BLaER1 (cell line): ENCODE measurements around the gene AUP1.
A peak's percentile ranks its signal among the peaks of the same experiment; 100 is the strongest.

Experiments
- H3K27ac ChIP-seq: shearing (Covaris generic); formaldehyde crosslinking; 2 replicates; pipeline ENCODE4 v1.8.1; 2022
- H3K27me3 ChIP-seq: shearing (Covaris generic); formaldehyde crosslinking; 2 replicates; pipeline ENCODE4 v1.8.1; 2022
- H3K36me3 ChIP-seq: shearing (Covaris generic); formaldehyde crosslinking; 2 replicates; pipeline ENCODE4 v1.8.1; 2022
- H3K4me1 ChIP-seq: shearing (Covaris generic); formaldehyde crosslinking; 2 replicates; pipeline ENCODE4 v1.8.1; 2022
- H3K4me2 ChIP-seq: shearing (Covaris generic); formaldehyde crosslinking; 2 replicates; pipeline ENCODE4 v1.8.1; 2022
- H3K4me3 ChIP-seq: shearing (Covaris generic); formaldehyde crosslinking; 2 replicates; pipeline ENCODE4 v1.8.1; 2022
- H3K9ac ChIP-seq: shearing (Covaris generic); formaldehyde crosslinking; 2 replicates; pipeline ENCODE4 v1.8.1; 2022
- H3K9me3 ChIP-seq: shearing (Covaris generic); formaldehyde crosslinking; 2 replicates; pipeline ENCODE4 v1.8.1; 2022
- H4K20me1 ChIP-seq: shearing (Covaris generic); formaldehyde crosslinking; 2 replicates; pipeline ENCODE4 v1.8.1; 2022
- Cebpa-rat ChIP-seq: shearing (Covaris generic); IDR thresholded peaks from 2 replicates; pipeline ENCODE4 v1.8.1; 2022

AUP1 gene

GRCh38 chr2:74507926-74508520 lies 21.5 kb downstream of the AUP1 start:
- TF ChIP-seq Cebpa-rat = no peak
- Histone ChIP-seq H3K9me3 (0 out of 2 replicates have a peak, but pooled peaks cover 2% of the 10 kb centered on the region), H3K36me3 (peaks cover 15% of the 10 kb centered on the region), H4K20me1 (peaks cover 15% of the 10 kb centered on the region; the same call in 1 of the 2 replicates), H3K27me3 (peaks cover 81% of the 10 kb centered on the region), H3K4me2 (peak overlapping the region; percentile 95), H3K4me3 (peak overlapping the region; percentile 82), H3K9ac (peak overlapping the region; percentile 98), H3K4me1 (peaks cover 33% of the 10 kb centered on the region), H3K27ac (peak overlapping the region; percentile 99)

- Histone ChIP-seq H4K20me1 (0 out of 2 replicates have a peak, but pooled peaks cover 13% of the 10 kb centered on the region), H3K27ac (peak within 1 kb of the TSS; percentile 99), H3K9me3 (no peaks in the 10 kb centered on the region), H3K4me1 (peaks cover 39% of the 10 kb centered on the region), H3K9ac (peak within 1 kb of the TSS; percentile 98), H3K36me3 (peaks cover 15% of the 10 kb centered on the region), H3K4me3 (peak within 1 kb of the TSS; percentile 82), H3K4me2 (peak within 1 kb of the TSS; percentile 95), H3K27me3 (peaks cover 81% of the 10 kb centered on the region)
- TF ChIP-seq Cebpa-rat = no peak; the same call in 1 of the 2 replicates
Measured at GRCh38 chr2:74507145-74507925, 22.2 kb downstream of the AUP1 start, which contains the start of gene PCGF1. Gene PCGF1 (minus strand): TSS chr2:74507695. CDS start chr2:74507668, 27 bp downstream.

- 0 out of 2 replicates have a peak overlapping the region, but pooled peaks have one; percentile 3 for H3K9ac ChIP-seq
- peaks cover 15% of the 10 kb centered on the region for H3K36me3 ChIP-seq
- H3K4me2 ChIP-seq = peak overlapping the region; percentile 76
- no peaks in the 10 kb centered on the region for H3K9me3 ChIP-seq
- no peak overlapping the region for H3K4me3 ChIP-seq
- H3K27ac ChIP-seq = no peak overlapping the region
- H3K27me3 ChIP-seq = peaks cover 81% of the 10 kb centered on the region
- H3K4me1 ChIP-seq = peaks cover 39% of the 10 kb centered on the region
- peaks cover 27% of the 10 kb centered on the region for H4K20me1 ChIP-seq
- no peak for TF ChIP-seq Cebpa-rat
Measured at GRCh38 chr2:74505448-74506246, 23.9 kb downstream of the AUP1 start.

GRCh38 chr2:74504591-74504990 lies 24.9 kb downstream of the AUP1 start:
- H3K4me2 ChIP-seq = no peak overlapping the region
- peaks cover 37% of the 10 kb centered on the region for H4K20me1 ChIP-seq
- no peak overlapping the region for H3K9ac ChIP-seq
- H3K4me1 ChIP-seq = peaks cover 39% of the 10 kb centered on the region
- H3K27me3 ChIP-seq = peaks cover 81% of the 10 kb centered on the region
- H3K9me3 ChIP-seq = no peaks in the 10 kb centered on the region
- no peak overlapping the region for H3K4me3 ChIP-seq
- no peak for TF ChIP-seq Cebpa-rat
- H3K36me3 ChIP-seq = peaks cover 15% of the 10 kb centered on the region
- no peak overlapping the region for H3K27ac ChIP-seq

- H4K20me1 ChIP-seq = peaks cover 45% of the 10 kb centered on the region
- no peak overlapping the region; the same call in 1 of the 2 replicates for H3K4me2 ChIP-seq
- H3K27ac ChIP-seq = no peak overlapping the region
- no peak for TF ChIP-seq Cebpa-rat
- no peak overlapping the region for H3K9ac ChIP-seq
- H3K4me1 ChIP-seq = peaks cover 39% of the 10 kb centered on the region
- H3K27me3 ChIP-seq = peaks cover 81% of the 10 kb centered on the region
- no peak overlapping the region for H3K4me3 ChIP-seq
- H3K9me3 ChIP-seq = no peaks in the 10 kb centered on the region
- peaks cover 15% of the 10 kb centered on the region for H3K36me3 ChIP-seq
Measured at GRCh38 chr2:74503506-74504475, 25.7 kb downstream of the AUP1 start.

GRCh38 chr2:74502720-74503505 lies 26.6 kb downstream of the AUP1 start:
- Histone ChIP-seq H3K4me2 (no peak overlapping the region; the same call in 1 of the 2 replicates), H3K9ac (no peak overlapping the region), H3K4me3 (no peak overlapping the region)

GRCh38 chr2:74502147-74502719 lies 27.3 kb downstream of the AUP1 start:
- peaks cover 88% of the 10 kb centered on the region for H3K27me3 ChIP-seq
- H3K9ac ChIP-seq = no peak overlapping the region
- no peak overlapping the region for H3K4me3 ChIP-seq
- peaks cover 31% of the 10 kb centered on the region for H3K4me1 ChIP-seq
- peaks cover 15% of the 10 kb centered on the region for H3K36me3 ChIP-seq
- no peak overlapping the region for H3K27ac ChIP-seq
- H4K20me1 ChIP-seq = peaks cover 61% of the 10 kb centered on the region
- no peak overlapping the region for H3K4me2 ChIP-seq
- H3K9me3 ChIP-seq = no peaks in the 10 kb centered on the region; the same call in 1 of the 2 replicates
- no peak for TF ChIP-seq Cebpa-rat

More at GRCh38 chr2:74502720-74503505, 26.6 kb downstream of the AUP1 start:
- H3K9me3 ChIP-seq = no peaks in the 10 kb centered on the region; the same call in 1 of the 2 replicates
- peaks cover 54% of the 10 kb centered on the region for H4K20me1 ChIP-seq
- H3K27ac ChIP-seq = no peak overlapping the region
- no peak for TF ChIP-seq Cebpa-rat
- peaks cover 81% of the 10 kb centered on the region for H3K27me3 ChIP-seq
- peaks cover 15% of the 10 kb centered on the region for H3K36me3 ChIP-seq
- peaks cover 33% of the 10 kb centered on the region for H3K4me1 ChIP-seq
